Ovary (tissue), 3 donors: Measurements from ENCODE around the gene EXT2.

Experiments
- EP300 ChIP-seq: sonication (generic); formaldehyde crosslinking; IDR thresholded peaks from one replicate; pipeline ENCODE4 v1.6.1; 2017; ENCODE audit warnings: antibody characterized with exemption
- POLR2A ChIP-seq: fragments of 450-650 bp; IDR thresholded peaks from one replicate; pipeline ENCODE4 v1.6.1; 2017; ENCODE audit warnings: antibody characterized with exemption, mild to moderate bottlenecking, moderate library complexity
- TF ChIP-seq, protein P1 (sequence below), 3 donors: fragments of 450-650 bp in 2 of 3; fragments of 200-600 bp in 1 of 3; IDR thresholded peaks; one replicate each; pipeline versions ENCODE4 v1.5.1 to v1.8.0; 2016 to 2022; ENCODE audit warnings: antibody characterized with exemption in 3 of 3, mild to moderate bottlenecking in 1 of 3
- donor health status: DM: no; HTN: no; CAD: no.

DNA sequence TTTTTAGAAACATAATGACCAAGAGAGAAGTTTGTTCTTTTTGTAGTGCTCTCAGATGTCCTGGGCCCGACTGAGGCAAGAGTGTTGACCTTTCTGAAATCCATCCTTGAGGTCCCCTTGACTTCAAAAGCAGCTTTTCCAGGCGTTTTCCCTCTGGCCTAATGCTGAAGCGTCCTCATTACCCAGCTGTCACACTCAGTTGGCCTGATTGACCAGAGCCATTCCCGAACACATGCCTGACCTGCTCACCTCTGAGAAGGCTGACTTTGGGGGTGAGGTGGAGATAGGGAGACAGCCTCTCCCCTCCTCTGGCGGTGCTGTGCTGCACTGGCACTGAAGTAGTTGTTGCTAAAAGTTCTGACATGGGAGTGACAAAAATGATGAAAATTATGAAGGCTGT lies 147.6 kb downstream of the EXT2 start:
- TF ChIP-seq POLR2A = no peak
- TF ChIP-seq, protein P1, sequence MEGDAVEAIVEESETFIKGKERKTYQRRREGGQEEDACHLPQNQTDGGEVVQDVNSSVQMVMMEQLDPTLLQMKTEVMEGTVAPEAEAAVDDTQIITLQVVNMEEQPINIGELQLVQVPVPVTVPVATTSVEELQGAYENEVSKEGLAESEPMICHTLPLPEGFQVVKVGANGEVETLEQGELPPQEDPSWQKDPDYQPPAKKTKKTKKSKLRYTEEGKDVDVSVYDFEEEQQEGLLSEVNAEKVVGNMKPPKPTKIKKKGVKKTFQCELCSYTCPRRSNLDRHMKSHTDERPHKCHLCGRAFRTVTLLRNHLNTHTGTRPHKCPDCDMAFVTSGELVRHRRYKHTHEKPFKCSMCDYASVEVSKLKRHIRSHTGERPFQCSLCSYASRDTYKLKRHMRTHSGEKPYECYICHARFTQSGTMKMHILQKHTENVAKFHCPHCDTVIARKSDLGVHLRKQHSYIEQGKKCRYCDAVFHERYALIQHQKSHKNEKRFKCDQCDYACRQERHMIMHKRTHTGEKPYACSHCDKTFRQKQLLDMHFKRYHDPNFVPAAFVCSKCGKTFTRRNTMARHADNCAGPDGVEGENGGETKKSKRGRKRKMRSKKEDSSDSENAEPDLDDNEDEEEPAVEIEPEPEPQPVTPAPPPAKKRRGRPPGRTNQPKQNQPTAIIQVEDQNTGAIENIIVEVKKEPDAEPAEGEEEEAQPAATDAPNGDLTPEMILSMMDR (IDR thresholded peaks at IDR 0.05) = no peak
- TF ChIP-seq EP300 = no peak
